BLaER1 (cell line): ENCODE measurements around the gene SREBF2.

Source experiments
- H3K27ac ChIP-seq: shearing (Covaris generic); formaldehyde crosslinking; 2 replicates; pipeline ENCODE4 v1.8.1; 2022
- H3K27me3 ChIP-seq: shearing (Covaris generic); formaldehyde crosslinking; 2 replicates; pipeline ENCODE4 v1.8.1; 2022
- H3K36me3 ChIP-seq: shearing (Covaris generic); formaldehyde crosslinking; 2 replicates; pipeline ENCODE4 v1.8.1; 2022
- H3K4me1 ChIP-seq: shearing (Covaris generic); formaldehyde crosslinking; 2 replicates; pipeline ENCODE4 v1.8.1; 2022
- H3K4me2 ChIP-seq: shearing (Covaris generic); formaldehyde crosslinking; 2 replicates; pipeline ENCODE4 v1.8.1; 2022
- H3K4me3 ChIP-seq: shearing (Covaris generic); formaldehyde crosslinking; 2 replicates; pipeline ENCODE4 v1.8.1; 2022
- H3K9ac ChIP-seq: shearing (Covaris generic); formaldehyde crosslinking; 2 replicates; pipeline ENCODE4 v1.8.1; 2022
- H3K9me3 ChIP-seq: shearing (Covaris generic); formaldehyde crosslinking; 2 replicates; pipeline ENCODE4 v1.8.1; 2022
- H4K20me1 ChIP-seq: shearing (Covaris generic); formaldehyde crosslinking; 2 replicates; pipeline ENCODE4 v1.8.1; 2022
- Cebpa-rat ChIP-seq: shearing (Covaris generic); IDR thresholded peaks from 2 replicates; pipeline ENCODE4 v1.8.1; 2022

SREBF2 gene

DNA sequence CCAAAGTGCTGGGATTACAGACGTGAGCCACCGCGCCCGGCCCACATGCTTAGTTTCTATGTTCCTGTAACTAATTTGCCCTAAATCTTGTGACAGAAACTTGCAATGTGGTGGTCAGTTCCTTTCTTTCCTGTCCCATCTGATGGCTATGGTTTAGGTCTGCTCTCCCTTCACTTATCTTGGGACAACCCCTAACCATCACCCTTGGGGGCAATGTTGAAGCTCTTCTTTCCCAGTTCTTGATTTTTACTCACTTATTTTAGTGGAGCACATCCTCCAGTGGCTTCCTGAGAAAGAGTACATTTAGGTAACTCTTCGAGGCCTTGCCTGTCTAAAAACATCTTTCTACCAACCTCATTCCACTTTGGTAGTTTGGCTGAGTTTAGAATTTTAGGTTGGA lies 7.3 kb downstream of the SREBF2 start:
- no peaks in the 10 kb centered on the region for H3K27me3 ChIP-seq
- H4K20me1 ChIP-seq, result peaks cover 98% of the 10 kb centered on the region
- H3K9me3 ChIP-seq, result no peaks in the 10 kb centered on the region
- no peak overlapping the region for H3K4me3 ChIP-seq
- H3K36me3 ChIP-seq, result peaks cover 89% of the 10 kb centered on the region
- H3K9ac ChIP-seq, result 0 out of 2 replicates have a peak overlapping the region, but pooled peaks have one; percentile 3
- H3K4me2 ChIP-seq, result 0 out of 2 replicates have a peak overlapping the region, but pooled peaks have one; percentile 11
- H3K27ac ChIP-seq, result no peak overlapping the region
- H3K4me1 ChIP-seq, result peaks cover 77% of the 10 kb centered on the region
- TF ChIP-seq Cebpa-rat, result no peak

DNA sequence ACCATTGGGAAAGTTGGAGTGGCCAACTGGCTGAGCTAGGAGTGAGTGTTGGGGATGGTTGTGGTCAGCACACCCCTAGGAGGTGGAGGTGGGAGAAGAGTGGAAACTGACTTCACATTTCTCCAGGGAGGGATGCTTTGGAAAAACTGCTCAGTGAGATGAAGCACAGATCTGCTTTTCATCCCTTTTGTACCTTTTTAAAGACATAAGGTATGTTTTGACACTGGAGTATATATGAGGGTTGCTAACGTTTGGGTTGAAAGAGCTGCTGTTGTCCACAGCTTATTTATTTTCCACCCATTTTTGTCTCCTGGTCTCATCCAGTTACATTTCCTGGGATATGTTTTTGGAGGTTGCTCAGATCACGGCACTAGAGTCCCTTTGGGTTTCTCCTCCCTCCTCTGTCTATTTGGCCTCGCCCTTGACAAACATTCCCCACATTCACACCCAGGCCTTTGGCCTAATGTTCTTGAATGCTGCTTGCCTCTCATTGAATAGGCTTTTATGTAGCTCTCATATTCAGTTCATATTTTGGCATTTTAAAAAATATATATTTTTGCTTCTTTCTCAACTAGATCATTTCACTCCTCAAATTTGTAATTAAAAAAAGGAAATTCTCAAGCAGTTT lies 8.3 kb downstream of the SREBF2 start:
- Histone ChIP-seq H3K4me3 (no peak overlapping the region), H3K4me1 (peaks cover 77% of the 10 kb centered on the region), H3K27me3 (no peaks in the 10 kb centered on the region), H3K4me2 (no peak overlapping the region), H3K27ac (no peak overlapping the region), H3K36me3 (peaks cover 89% of the 10 kb centered on the region), H3K9me3 (no peaks in the 10 kb centered on the region), H4K20me1 (peaks cover 98% of the 10 kb centered on the region), H3K9ac (no peak overlapping the region)
- no peak for TF ChIP-seq Cebpa-rat

GRCh38 chr22:41842996-41843970 lies 10.4 kb downstream of the SREBF2 start:
- H3K36me3 ChIP-seq, result peaks cover 84% of the 10 kb centered on the region
- H3K4me2 ChIP-seq, result peak overlapping the region; percentile 5; the same call in 1 of the 2 replicates
- no peak for TF ChIP-seq Cebpa-rat
- no peak overlapping the region for H3K27ac ChIP-seq
- H3K9me3 ChIP-seq, result no peaks in the 10 kb centered on the region
- H3K27me3 ChIP-seq, result no peaks in the 10 kb centered on the region
- H3K4me1 ChIP-seq, result peaks cover 83% of the 10 kb centered on the region
- no peak overlapping the region for H3K9ac ChIP-seq
- H3K4me3 ChIP-seq, result no peak overlapping the region
- peaks cover 100% of the 10 kb centered on the region for H4K20me1 ChIP-seq

DNA sequence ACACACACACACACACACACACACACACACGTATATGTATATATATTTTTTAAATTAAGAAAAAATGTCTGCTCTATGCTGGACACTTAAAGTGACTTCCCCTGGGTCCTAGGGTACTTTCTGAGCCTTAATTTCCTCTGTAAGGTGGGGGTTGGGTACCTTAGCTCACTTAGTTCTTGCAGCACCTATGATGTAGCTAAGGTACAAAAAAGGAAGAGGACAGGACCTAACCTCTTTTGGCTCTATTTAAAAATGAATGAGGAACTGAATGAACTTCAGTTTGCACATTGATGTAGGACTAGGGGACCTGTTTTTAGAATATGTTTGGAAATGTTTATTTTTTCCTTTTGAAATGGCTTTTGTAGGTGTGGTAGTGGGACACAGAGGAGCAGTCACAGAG lies 11.1 kb downstream of the SREBF2 start:
- H3K4me3 ChIP-seq, result no peak overlapping the region
- no peak overlapping the region for H3K27ac ChIP-seq
- H3K9me3 ChIP-seq, result no peaks in the 10 kb centered on the region
- peaks cover 80% of the 10 kb centered on the region for H3K4me1 ChIP-seq
- peaks cover 100% of the 10 kb centered on the region for H4K20me1 ChIP-seq
- TF ChIP-seq Cebpa-rat, result no peak
- no peaks in the 10 kb centered on the region for H3K27me3 ChIP-seq
- no peak overlapping the region for H3K4me2 ChIP-seq
- H3K36me3 ChIP-seq, result peaks cover 84% of the 10 kb centered on the region
- no peak overlapping the region for H3K9ac ChIP-seq

- Histone ChIP-seq H3K27ac (no peak overlapping the region), H3K27me3 (no peaks in the 10 kb centered on the region), H3K36me3 (peaks cover 84% of the 10 kb centered on the region), H3K4me2 (peak overlapping the region; percentile 16; the same call in 1 of the 2 replicates), H4K20me1 (peaks cover 100% of the 10 kb centered on the region), H3K9ac (no peak overlapping the region), H3K4me1 (peaks cover 75% of the 10 kb centered on the region), H3K4me3 (no peak overlapping the region), H3K9me3 (no peaks in the 10 kb centered on the region)
- no peak for TF ChIP-seq Cebpa-rat
Measured at GRCh38 chr22:41844513-41844912, 11.6 kb downstream of the SREBF2 start.

GRCh38 chr22:41845380-41846267 lies 12.7 kb downstream of the SREBF2 start:
- H3K4me3 ChIP-seq, result no peak overlapping the region
- peak overlapping the region; percentile 48; the same call in 1 of the 2 replicates for H3K27ac ChIP-seq
- peaks cover 64% of the 10 kb centered on the region for H3K4me1 ChIP-seq
- H3K9me3 ChIP-seq, result no peaks in the 10 kb centered on the region
- 0 out of 2 replicates have a peak overlapping the region, but pooled peaks have one; percentile 2 for H3K9ac ChIP-seq
- no peak for TF ChIP-seq Cebpa-rat
- peaks cover 100% of the 10 kb centered on the region for H4K20me1 ChIP-seq
- no peaks in the 10 kb centered on the region for H3K27me3 ChIP-seq
- H3K4me2 ChIP-seq, result peak overlapping the region; percentile 48
- H3K36me3 ChIP-seq, result peaks cover 83% of the 10 kb centered on the region

GRCh38 chr22:41846268-41846987 lies 13.5 kb downstream of the SREBF2 start:
- Histone ChIP-seq H3K36me3 (peaks cover 82% of the 10 kb centered on the region), H3K9me3 (no peaks in the 10 kb centered on the region), H3K27ac (0 out of 2 replicates have a peak overlapping the region, but pooled peaks have one; percentile 31), H3K9ac (0 out of 2 replicates have a peak overlapping the region, but pooled peaks have one; percentile 2), H3K4me3 (no peak overlapping the region), H4K20me1 (peaks cover 100% of the 10 kb centered on the region), H3K27me3 (no peaks in the 10 kb centered on the region), H3K4me1 (peaks cover 60% of the 10 kb centered on the region), H3K4me2 (peak overlapping the region; percentile 48)
- no peak for TF ChIP-seq Cebpa-rat

GRCh38 chr22:41847300-41847699 lies 14.4 kb downstream of the SREBF2 start:
- Histone ChIP-seq H3K36me3 (peaks cover 81% of the 10 kb centered on the region), H3K4me2 (peak overlapping the region; percentile 48; the same call in 1 of the 2 replicates), H4K20me1 (peaks cover 100% of the 10 kb centered on the region), H3K27me3 (no peaks in the 10 kb centered on the region), H3K27ac (no peak overlapping the region), H3K4me3 (no peak overlapping the region), H3K9ac (no peak overlapping the region), H3K9me3 (no peaks in the 10 kb centered on the region), H3K4me1 (peaks cover 60% of the 10 kb centered on the region)
- TF ChIP-seq Cebpa-rat, result no peak
